MM.1S (cell line): Measurements from ENCODE around the gene CDC42EP5.

ENCODE experiments used
- CTCF ChIP-seq: fragments of 300-600 bp; sonication (generic); IDR thresholded peaks from 2 replicates; pipeline ENCODE4 v1.5.1; 2016; ENCODE audit warnings: antibody characterized with exemption, low read length, mixed read lengths
- EZH2 ChIP-seq: fragments of 300-600 bp; sonication (generic); optimal IDR thresholded peaks from 2 replicates; pipeline ENCODE3; 2017; ENCODE audit warnings: low read depth, mild to moderate bottlenecking, antibody characterized with exemption, low read length, mixed read lengths
- EZH2phosphoT487 ChIP-seq: fragments of 300-600 bp; sonication (generic); IDR thresholded peaks from 2 replicates; pipeline ENCODE4 v1.6.1; 2018; ENCODE audit warnings: antibody characterized with exemption, low read length

- TF ChIP-seq EZH2phosphoT487, result no peak
- TF ChIP-seq CTCF, result no peak
- no peak for TF ChIP-seq EZH2
These were observed 48.3 kb downstream of the CDC42EP5 start for GRCh38 chr19:54424660-54425381.
